ENCODE results near the gene ALOX5. TPM values are rescaled to one million over a fixed set of nuclear protein-coding genes. Genes with fewer than 3 reads are reported as not detected.
A peak's percentile ranks its signal among the peaks of the same experiment; 100 is the strongest.

ALOX5 gene
- total and polyA plus RNA-seq, 2 of the 4 experiments (the other 2 are of a cell fraction): not detected

DNA sequence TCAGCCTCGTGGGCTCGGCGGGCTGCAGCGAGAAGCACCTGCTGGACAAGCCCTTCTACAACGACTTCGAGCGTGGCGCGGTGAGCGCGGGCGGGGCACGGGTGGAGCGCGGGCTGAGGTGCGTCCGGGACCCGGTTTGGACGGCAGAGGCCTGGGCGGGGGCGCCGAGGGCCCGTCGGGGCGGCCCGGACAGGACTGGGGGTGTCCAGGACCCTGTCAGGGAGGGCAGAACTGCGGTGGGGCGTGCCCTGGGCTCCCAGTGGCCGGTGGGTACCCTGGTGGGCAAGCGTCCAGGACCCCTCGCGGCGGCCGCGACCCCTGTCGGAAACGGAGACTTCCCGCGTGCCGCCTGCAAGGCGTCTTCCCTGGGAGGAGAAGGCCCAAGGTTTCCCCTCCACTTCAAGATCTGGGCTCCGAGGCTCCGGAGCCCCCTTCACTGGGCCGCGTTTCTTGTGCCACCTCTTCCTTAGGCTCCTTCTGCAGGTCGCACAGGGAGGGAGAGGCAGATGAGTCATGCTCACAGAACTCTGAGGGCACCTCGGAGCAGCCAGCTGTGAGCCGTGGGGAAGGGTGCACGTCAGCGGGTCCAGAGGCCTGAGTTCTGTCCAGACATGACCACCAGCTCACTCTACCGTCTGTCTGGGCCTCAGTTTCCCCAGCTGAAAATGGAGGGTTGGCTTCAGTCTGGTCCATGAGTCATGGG, 485 bp downstream of the ALOX5 start:
- ATAC-seq (ENCODE audit: low read depth) (no peak), DNase-seq (no peak)
- Histone ChIP-seq H4K20me1 (ENCODE audit: insufficient read depth, low read length) (no peaks in the 10 kb centered on the region), H2BK20ac (ENCODE audit: low read depth, low read length) (no peak overlapping the region), H3K4me3 (ENCODE audit: insufficient read depth, low read depth, low read length) (no peak overlapping the region), H3K18ac (ENCODE audit: low read depth, low read length) (no peak overlapping the region), H2AK5ac (ENCODE audit: low read depth, low read length) (no peak overlapping the region), H4K5ac (ENCODE audit: low read depth, low read length) (no peak overlapping the region), H3K36me3 (ENCODE audit: control insufficient read depth, insufficient read depth, low read length) (no peaks in the 10 kb centered on the region), H3K9ac (ENCODE audit: low read depth, low read length) (no peak overlapping the region), H2AFZ (replicated peaks; ENCODE audit: low read length, poor library complexity) (peak overlapping the region; percentile 56), H2BK15ac (ENCODE audit: low read depth, low read length) (no peak overlapping the region), H2BK5ac (ENCODE audit: low read depth, low read length, poor library complexity, severe bottlenecking) (no peak overlapping the region), H4K8ac (ENCODE audit: low read depth in 2 of 2, low read length in 2 of 2) (no peak overlapping the region), H3K27me3 (ENCODE audit: control insufficient read depth, insufficient read depth, low read length) (peaks cover 35% of the 10 kb centered on the region), H3K9me1 (ENCODE audit: insufficient read depth, low read length) (no peaks in the 10 kb centered on the region), H3K4ac (ENCODE audit: low read depth, low read length) (no peak overlapping the region), H3K79me1 (ENCODE audit: low read depth in 1 of 2, low read length in 2 of 2) (no peaks in the 10 kb centered on the region), H2BK120ac (ENCODE audit: low read depth, low read length) (no peak overlapping the region), H3K4me2 (ENCODE audit: low read depth, low read length) (peak overlapping the region; percentile 38; the same call in 1 of the 2 replicates), H3K4me1 (ENCODE audit: control insufficient read depth, insufficient read depth, low read length) (no peaks in the 10 kb centered on the region), H3K23ac (ENCODE audit: low read depth, low read length) (no peak overlapping the region), H4K91ac (ENCODE audit: insufficient read depth, low read depth, low read length) (no peak overlapping the region), H3K14ac (replicated peaks; ENCODE audit: low read depth, low read length) (no peak overlapping the region), H3K9me3 (ENCODE audit: control insufficient read depth, insufficient read depth, low read length) (no peaks in the 10 kb centered on the region), H3K27ac (ENCODE audit: insufficient read depth, low read length) (no peak overlapping the region), H2AK9ac (replicated peaks; ENCODE audit: low read depth, low read length, poor library complexity) (no peak overlapping the region), H3K56ac (ENCODE audit: extremely low read depth, insufficient read depth, low read length) (no peak overlapping the region)
- intact Hi-C loops (cut with micrococcal nuclease) (no loop called here), in situ Hi-C loops (cut with MboI; ENCODE audit: low sequenced_read_pairs) (no loop called here), dilution Hi-C loops (cut with HindIII; ENCODE audit: low sequenced_read_pairs, unreplicated experiment) (no loop called here)
- WGBS, 2 experiments (ENCODE audit: extremely low coverage in 2 of 2, insufficient read length in 1 of 2): 4% methylated on average over 22 of the region's 51 CpGs; no CpG with 5 or more reads in 1 of the 2 experiments
- ChIA-PET CTCF (no interaction called here), POLR2A (ENCODE audit: unreplicated experiment) (no interaction called here)
- TF ChIP-seq RFX5 (IDR thresholded peaks at IDR 0.05; ENCODE audit: low read depth, low read length) (no peak), RAD21 (IDR thresholded peaks at IDR 0.05; ENCODE audit: low read length) (no peak), CEBPB (IDR thresholded peaks at IDR 0.05; ENCODE audit: low read depth, low read length) (no peak), MXI1 (IDR thresholded peaks at IDR 0.05; ENCODE audit: borderline replicate concordance, low read depth, low read length) (no peak), FOS (IDR thresholded peaks at IDR 0.05; ENCODE audit: low read depth, low read length) (no peak), RCOR1 (IDR thresholded peaks at IDR 0.05; ENCODE audit: insufficient replicate concordance, low read length) (no peak), MAZ (IDR thresholded peaks at IDR 0.05; ENCODE audit: borderline replicate concordance, low read depth, low read length) (no peak), BHLHE40 (IDR thresholded peaks at IDR 0.05; ENCODE audit: low read depth, low read length) (no peak), SMC3 (IDR thresholded peaks at IDR 0.05; ENCODE audit: low read depth, low read length) (no peak)
- no TSS peak for BruUV-seq (replicated peaks)

Measured in IMR-90 (cell line).